VCaP (cell line): ENCODE results near the gene EPHB1.

Source experiments
- H3K27ac ChIP-seq: fragments of 450-650 bp; 2 replicates; pipeline ENCODE4 v1.5.1; 2017
- CTCF ChIP-seq: fragments of 450-650 bp; conservative IDR thresholded peaks from 2 replicates; pipeline ENCODE4 v1.5.1; 2017; ENCODE audit warnings: mild to moderate bottlenecking, moderate library complexity

The EPHB1 gene

DNA sequence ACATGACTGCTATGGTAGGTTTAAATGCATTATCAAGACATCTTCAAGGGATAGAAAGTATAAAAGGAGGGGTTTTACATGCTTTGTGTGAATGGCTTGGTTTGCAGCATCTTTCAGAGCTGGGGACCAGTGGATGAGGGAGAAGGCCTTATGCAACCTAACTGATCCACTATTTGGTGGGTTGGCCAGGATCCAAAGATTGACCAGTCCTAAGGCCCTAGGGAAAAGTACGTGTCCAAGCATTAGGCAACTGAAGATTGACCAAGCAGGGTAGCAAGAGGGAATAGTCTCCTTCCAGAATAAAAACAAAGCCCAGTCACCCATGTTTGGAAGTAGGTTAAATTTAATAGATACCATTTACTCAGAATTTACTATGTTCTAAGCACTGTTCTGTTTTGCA is 509.3 kb downstream of the EPHB1 start:
- no peak overlapping the region for H3K27ac ChIP-seq
- no peak for TF ChIP-seq CTCF
